HepG2 (cell line): ENCODE data around the gene AKAP8. TPM values are rescaled to one million over a fixed set of nuclear protein-coding genes. Genes with fewer than 3 reads are reported as not detected.
A peak's percentile ranks its signal among the peaks of the same experiment; 100 is the strongest.

ENCODE experiments used
- ATAC-seq: fragments of 200-7000 bp; cut with Tn5 transposase; 3 replicates; pipeline ENCODE4 v1.9.1; 2020; ENCODE audit warnings: mild to moderate bottlenecking, moderate library complexity
- BruUV-seq: library from RNA; stranded (reverse); fragments of 400-500 nt; replicated peaks from 2 replicates; lab custom pipeline; 2021; lab: Mats Ljungman, UMichigan
- CTCF ChIA-PET: fragments of 300-600 bp; formaldehyde crosslinking; extraction: SDS; loops from one replicate; lab custom pipeline; 2021; ENCODE audit warnings: low total read pairs, inconsistent platforms, low intra/inter-chr PET ratio; lab: Yijun Ruan, JAX
- POLR2A ChIA-PET: fragments of 350-600 bp; sonication (Branson Sonifier 250); formaldehyde crosslinking; loops from one replicate; lab custom pipeline; 2020; ENCODE audit warnings: antibody characterized with exemption, inconsistent platforms; lab: Yijun Ruan, JAX
- DNase-seq: peaks from one replicate; pipeline ENCODE4 v3.0.0-alpha.2; 2015; ENCODE audit warnings: low spot score
- FAIRE-seq: peaks from 3 replicates; lab custom pipeline; 2011; peaks lifted over from hg19 to GRCh38; lab: Jason Lieb, UNC
- H2AFZ ChIP-seq: one replicate; pipeline ENCODE4 v1.6.1; 2011; ENCODE audit warnings: low read length, inconsistent platforms
- H3K27ac ChIP-seq: fragments of 300-600 bp; 3 replicates; pipeline ENCODE4 v1.8.0; 2011; ENCODE audit warnings: mixed run types, mild to moderate bottlenecking, mixed read lengths, low read length, inconsistent platforms; ENCODE audit not compliant: insufficient read depth; ENCODE audit errors: extremely low read length
- H3K27me3 ChIP-seq, 2 experiments: fragments of 200-600 bp in 1 of 2; 2 replicates in 1 of 2; 3 replicates in 1 of 2; pipeline versions ENCODE4 v1.6.0 to v1.8.0; 2011; ENCODE audit warnings: low read length in 2 of 2, mild to moderate bottlenecking in 2 of 2, moderate library complexity in 2 of 2, inconsistent platforms in 1 of 2; ENCODE audit not compliant: insufficient read depth in 2 of 2, control insufficient read depth in 1 of 2
- H3K36me3 ChIP-seq, 2 experiments: fragments of 200-600 bp in 1 of 2; replicated peaks in 1 of 2; 2 replicates in 1 of 2; 3 replicates in 1 of 2; pipeline versions ENCODE4 v1.5.1 to v1.8.0; 2011; ENCODE audit warnings: low read length in 2 of 2, inconsistent platforms in 1 of 2; ENCODE audit not compliant: insufficient read depth in 2 of 2, control insufficient read depth in 1 of 2
- H3K4me1 ChIP-seq: 2 replicates; pipeline ENCODE4 v1.5.1; 2012; ENCODE audit warnings: low read length, inconsistent platforms; ENCODE audit not compliant: insufficient read depth
- H3K4me2 ChIP-seq: 2 replicates; pipeline ENCODE4 v1.6.0; 2011; ENCODE audit warnings: low read depth, low read length, inconsistent platforms
- H3K4me3 ChIP-seq, 3 experiments: fragments of 200-600 bp in 1 of 3; sonication (generic), shearing (Covaris generic) in 1 of 3; replicated peaks in 1 of 3; 2 replicates each; pipeline ENCODE4 v1.5.1; 2011 to 2016; ENCODE audit warnings: low read length in 3 of 3, inconsistent platforms in 2 of 3, low read depth in 2 of 3, mild to moderate bottlenecking in 2 of 3, control low read depth in 1 of 3, mixed read lengths in 1 of 3; ENCODE audit not compliant: insufficient read depth in 1 of 3
- H3K79me2 ChIP-seq: one replicate; pipeline ENCODE4 v1.6.1; 2011; ENCODE audit warnings: low read length, inconsistent platforms; ENCODE audit not compliant: insufficient read depth
- H3K9ac ChIP-seq: 2 replicates; pipeline ENCODE4 v1.6.0; 2011; ENCODE audit warnings: mild to moderate bottlenecking, low read depth, low read length, inconsistent platforms; ENCODE audit not compliant: insufficient read depth
- H3K9me3 ChIP-seq: 2 replicates; pipeline ENCODE4 v1.5.1; 2012; ENCODE audit warnings: mild to moderate bottlenecking, low read length
- H4K20me1 ChIP-seq: 2 replicates; pipeline ENCODE4 v1.6.0; 2011; ENCODE audit warnings: inconsistent platforms, mild to moderate bottlenecking, low read length, moderate library complexity; ENCODE audit not compliant: insufficient read depth
- CHD2 ChIP-seq: IDR thresholded peaks from 2 replicates; pipeline ENCODE4 v1.6.1; 2011; ENCODE audit warnings: low read depth, low read length, improper control_type of control experiment
- CREB1 ChIP-seq, 2 experiments: fragments of 450-650 bp in 1 of 2; IDR thresholded peaks; 2 replicates each; pipeline ENCODE4 v1.6.1; 2016 to 2017; ENCODE audit warnings: control low read depth in 1 of 2, mild to moderate bottlenecking in 1 of 2, missing compliant biosample characterization in 1 of 2, missing genetic modification characterization in 1 of 2
- DR1 ChIP-seq: sonication (generic); formaldehyde crosslinking; IDR thresholded peaks from 2 replicates; pipeline ENCODE4 v1.8.0; 2021; ENCODE audit warnings: mild to moderate bottlenecking, missing genetic modification reagents, inconsistent platforms
- FOXA3 ChIP-seq: IDR thresholded peaks from 2 replicates; pipeline ENCODE4 v1.6.1; 2016; ENCODE audit warnings: missing genetic modification reagents, missing compliant biosample characterization
- MED1 ChIP-seq: sonication (generic); formaldehyde crosslinking; IDR thresholded peaks from 2 replicates; pipeline ENCODE4 v1.4.0; 2020; ENCODE audit warnings: missing genetic modification reagents
- POLR2AphosphoS2 ChIP-seq: IDR thresholded peaks from 2 replicates; pipeline ENCODE4 v1.6.1; 2011; ENCODE audit warnings: low read depth, low read length, improper control_type of control experiment
- RBM22 ChIP-seq: fragments of 200-400 bp; formaldehyde crosslinking; optimal IDR thresholded peaks from 2 replicates; pipeline ENCODE3; 2017; ENCODE audit warnings: mild to moderate bottlenecking, low read length, moderate library complexity
- RXRB ChIP-seq: IDR thresholded peaks from 2 replicates; pipeline ENCODE4 v1.6.1; 2016; ENCODE audit warnings: borderline replicate concordance, missing genetic modification reagents, missing compliant biosample characterization
- SETDB1 ChIP-seq: sonication (generic); formaldehyde crosslinking; IDR thresholded peaks from 2 replicates; pipeline ENCODE4 v1.5.1; 2020; ENCODE audit warnings: missing genetic modification reagents, mild to moderate bottlenecking, borderline replicate concordance
- SOX6 ChIP-seq, 2 experiments: fragments of 450-650 bp in 1 of 2; sonication (generic) in 1 of 2; formaldehyde crosslinking in 1 of 2; IDR thresholded peaks; 2 replicates each; pipeline versions ENCODE4 v1.4.0 to v1.6.1; 2017 to 2020; ENCODE audit warnings: antibody characterized with exemption in 1 of 2, mild to moderate bottlenecking in 1 of 2, missing genetic modification reagents in 1 of 2
- ZFP90 ChIP-seq: sonication (generic); formaldehyde crosslinking; IDR thresholded peaks from 2 replicates; pipeline ENCODE4 v1.8.0; 2022; ENCODE audit warnings: missing genetic modification reagents, mild to moderate bottlenecking, inconsistent platforms, borderline replicate concordance
- ZNF121 ChIP-seq: sonication (generic); formaldehyde crosslinking; IDR thresholded peaks from 2 replicates; pipeline ENCODE4 v1.5.0; 2020; ENCODE audit warnings: mild to moderate bottlenecking, missing genetic modification reagents
- ZNF569 ChIP-seq: sonication (generic); formaldehyde crosslinking; IDR thresholded peaks from 2 replicates; pipeline ENCODE4 v1.5.0; 2020; ENCODE audit warnings: mild to moderate bottlenecking, missing genetic modification reagents, moderate library complexity, borderline replicate concordance
- WGBS: methylation state at CpG from one replicate; pipeline ENCODE4 v1.1.6; 2017; ENCODE audit warnings: low lambda C conversion rate; 5-methylcytosine and 5-hydroxymethylcytosine counted together
- in situ Hi-C: cut with HindIII; loops from 2 replicates; pipeline ENCODE4 v1.10.0; 2017; ENCODE audit warnings: low pct_unique_long_range_greater_than_20kb; ENCODE audit not compliant: extremely low pct_ligation_motif_present
- intact Hi-C: fragments of 100-400 bp; cut with micrococcal nuclease; formaldehyde crosslinking; loops from one replicate; pipeline ENCODE4 v1.10.0; 2022; ENCODE audit not compliant: unreplicated experiment
- polyA plus RNA-seq, 8 experiments: library from polyadenylated mRNA; depleted of rRNA in 3 of 8; stranded (reverse) in 7 of 8; unstranded in 1 of 8; fragments of >200 nt; fragmentation: Illumina TruSeq in 4 of 8; extraction: Trizol in 4 of 8; gene quantifications; 2 replicates each; pipeline versions ENCODE4 v1.2.1 to v1.2.3, GENCODE V29; 2011 to 2016; ENCODE audit warnings: low read depth in 4 of 8, missing spikeins in 1 of 8, mixed read lengths in 1 of 8; ENCODE audit not compliant: insufficient read depth in 1 of 8
- total RNA-seq, 5 experiments: library from RNA; depleted of rRNA; stranded (reverse); fragments of >200 nt; fragmentation: Illumina TruSeq; extraction: Trizol; gene quantifications; 2 replicates each; pipeline ENCODE4 v1.2.3, GENCODE V29; 2016; ENCODE audit warnings: low read depth in 1 of 5
- TF ChIP-seq, protein P1 (sequence below): sonication (generic); formaldehyde crosslinking; IDR thresholded peaks from 2 replicates; pipeline ENCODE4 v1.8.1; 2023; ENCODE audit warnings: missing genetic modification reagents, mild to moderate bottlenecking, borderline replicate concordance
- TF ChIP-seq, protein P2 (sequence below): IDR thresholded peaks from 2 replicates; pipeline ENCODE4 v1.6.1; 2016; ENCODE audit warnings: missing compliant biosample characterization, missing genetic modification reagents, borderline replicate concordance
- TF ChIP-seq, protein P3 (sequence below): sonication (generic); formaldehyde crosslinking; IDR thresholded peaks from 2 replicates; pipeline ENCODE4 v1.8.0; 2022; ENCODE audit warnings: missing genetic modification reagents, mild to moderate bottlenecking, borderline replicate concordance
- TF ChIP-seq, protein P4 (sequence below): sonication (generic); formaldehyde crosslinking; IDR thresholded peaks from 2 replicates; pipeline ENCODE4 v1.4.0; 2020; ENCODE audit warnings: missing genetic modification reagents
- TF ChIP-seq, protein P5 (sequence below): sonication (generic); formaldehyde crosslinking; IDR thresholded peaks from 2 replicates; pipeline ENCODE4 v1.5.1; 2020; ENCODE audit warnings: missing genetic modification reagents, mild to moderate bottlenecking, borderline replicate concordance

The AKAP8 gene
- total and polyA plus RNA-seq, 2 of the 13 experiments (the other 11 are each of a cell fraction or from before 2014, with no cell fraction given), result 15.9 to 22.1 TPM

DNA sequence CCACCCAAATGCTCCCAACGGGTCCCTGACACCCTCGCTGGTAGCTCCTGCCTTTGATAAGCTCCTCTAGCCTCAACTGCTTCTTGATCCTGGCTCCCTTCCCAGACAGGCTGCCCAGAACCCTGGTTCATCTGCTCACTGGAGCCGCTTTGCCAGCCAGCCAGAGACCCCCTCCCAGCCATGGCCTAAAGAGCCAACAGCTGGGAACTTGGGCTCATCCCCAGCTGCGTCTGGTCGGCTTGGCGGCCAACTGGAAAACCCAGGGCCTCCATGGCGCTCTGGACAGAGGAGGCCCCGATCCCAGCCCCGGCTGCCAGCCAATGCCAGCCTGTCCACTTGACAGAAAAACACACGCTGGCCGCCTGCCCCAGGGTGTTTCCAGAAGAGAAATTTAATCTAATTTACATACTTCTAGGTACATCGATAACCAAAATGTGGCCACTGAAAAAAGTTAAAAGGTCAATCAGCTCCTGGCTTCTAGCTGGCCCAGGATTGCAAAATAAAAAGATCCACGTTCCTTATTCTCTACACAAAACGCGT lies 42.2 kb upstream of the AKAP8 start (continued):
- TF ChIP-seq, protein P1, sequence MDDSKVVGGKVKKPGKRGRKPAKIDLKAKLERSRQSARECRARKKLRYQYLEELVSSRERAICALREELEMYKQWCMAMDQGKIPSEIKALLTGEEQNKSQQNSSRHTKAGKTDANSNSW (CRISPR knock-in tag), result no peak
- TF ChIP-seq DR1, result no peak
- no peak for TF ChIP-seq CHD2
- TF ChIP-seq RBM22, result peak; percentile 77
- TF ChIP-seq, protein P2, sequence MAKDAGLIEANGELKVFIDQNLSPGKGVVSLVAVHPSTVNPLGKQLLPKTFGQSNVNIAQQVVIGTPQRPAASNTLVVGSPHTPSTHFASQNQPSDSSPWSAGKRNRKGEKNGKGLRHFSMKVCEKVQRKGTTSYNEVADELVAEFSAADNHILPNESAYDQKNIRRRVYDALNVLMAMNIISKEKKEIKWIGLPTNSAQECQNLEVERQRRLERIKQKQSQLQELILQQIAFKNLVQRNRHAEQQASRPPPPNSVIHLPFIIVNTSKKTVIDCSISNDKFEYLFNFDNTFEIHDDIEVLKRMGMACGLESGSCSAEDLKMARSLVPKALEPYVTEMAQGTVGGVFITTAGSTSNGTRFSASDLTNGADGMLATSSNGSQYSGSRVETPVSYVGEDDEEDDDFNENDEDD, result no peak

DNA sequence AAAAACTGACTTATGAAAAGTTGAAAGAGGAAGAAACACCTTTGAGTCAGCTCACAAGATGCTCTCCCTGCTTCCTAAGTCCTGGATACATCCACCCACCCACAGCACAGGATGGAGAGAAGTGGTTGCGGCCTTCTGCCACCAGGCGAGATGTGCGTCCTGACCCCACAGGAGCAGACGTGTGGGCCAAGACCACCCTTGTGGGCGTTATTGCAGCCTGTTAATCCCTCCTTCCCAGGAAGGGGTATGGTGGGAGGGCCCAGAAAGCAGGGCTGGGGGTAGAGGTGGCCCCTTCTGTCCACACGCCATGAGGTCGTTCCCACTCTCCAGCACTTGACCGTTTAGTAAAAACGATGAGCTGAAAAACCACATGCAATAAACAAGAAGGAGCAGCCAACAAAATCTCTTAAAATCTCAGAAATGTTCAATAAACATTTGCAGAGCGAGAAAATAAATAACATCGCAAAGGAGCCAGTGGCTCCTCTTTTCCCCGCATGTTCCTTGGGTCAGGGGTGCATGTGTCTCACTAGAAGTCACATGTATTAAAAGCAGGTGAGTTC lies 41.6 kb upstream of the AKAP8 start:
- H3K27me3 ChIP-seq, result no peaks in the 10 kb centered on the region; a peak in 1 of 5 replicates
- CTCF ChIA-PET, result no interaction called here
- H3K4me2 ChIP-seq, result no peak overlapping the region
- no TSS peak for BruUV-seq
- H3K27ac ChIP-seq, result no peak overlapping the region
- H3K9ac ChIP-seq, result no peak overlapping the region
- in situ Hi-C loops, result loop anchor here (10.0 kb wide), 1 partner anchor 134 kb away; no protein-coding TSS in a partner anchor
- peaks cover 26% of the 10 kb centered on the region for H3K79me2 ChIP-seq
- peaks cover 16% of the 10 kb centered on the region for H3K4me1 ChIP-seq
- peaks cover 21% of the 10 kb centered on the region in 2 experiments; a peak in 4 of 5 replicates for H3K36me3 ChIP-seq
- H3K9me3 ChIP-seq, result no peaks in the 10 kb centered on the region; the same call in 1 of the 2 replicates
- H4K20me1 ChIP-seq, result peaks cover 8% of the 10 kb centered on the region; the same call in 1 of the 2 replicates
- no peak overlapping the region for H3K4me3 ChIP-seq
- DNase-seq (no peak), FAIRE-seq (no peak), ATAC-seq (no peak)
- H2AFZ ChIP-seq, result no peak overlapping the region
- WGBS, result 97% methylated on average over 12 of the region's 12 CpGs
- intact Hi-C loops, result no loop called here
- POLR2A ChIA-PET, result no interaction called here
- TF ChIP-seq, protein P3, sequence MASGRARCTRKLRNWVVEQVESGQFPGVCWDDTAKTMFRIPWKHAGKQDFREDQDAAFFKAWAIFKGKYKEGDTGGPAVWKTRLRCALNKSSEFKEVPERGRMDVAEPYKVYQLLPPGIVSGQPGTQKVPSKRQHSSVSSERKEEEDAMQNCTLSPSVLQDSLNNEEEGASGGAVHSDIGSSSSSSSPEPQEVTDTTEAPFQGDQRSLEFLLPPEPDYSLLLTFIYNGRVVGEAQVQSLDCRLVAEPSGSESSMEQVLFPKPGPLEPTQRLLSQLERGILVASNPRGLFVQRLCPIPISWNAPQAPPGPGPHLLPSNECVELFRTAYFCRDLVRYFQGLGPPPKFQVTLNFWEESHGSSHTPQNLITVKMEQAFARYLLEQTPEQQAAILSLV, result no peak
- TF ChIP-seq SOX6 (IDR thresholded peaks at IDR 0.05), result no peak
- no peak for TF ChIP-seq SOX6 (CRISPR knock-in tag; IDR thresholded peaks at IDR 0.05)
- TF ChIP-seq CREB1 (IDR thresholded peaks at IDR 0.05), result no peak
- no peak for TF ChIP-seq CREB1 (CRISPR knock-in tag; IDR thresholded peaks at IDR 0.05)
- TF ChIP-seq, protein P4, sequence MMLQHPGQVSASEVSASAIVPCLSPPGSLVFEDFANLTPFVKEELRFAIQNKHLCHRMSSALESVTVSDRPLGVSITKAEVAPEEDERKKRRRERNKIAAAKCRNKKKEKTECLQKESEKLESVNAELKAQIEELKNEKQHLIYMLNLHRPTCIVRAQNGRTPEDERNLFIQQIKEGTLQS (CRISPR knock-in tag), result no peak
- no peak for TF ChIP-seq ZFP90
- TF ChIP-seq, protein P5, sequence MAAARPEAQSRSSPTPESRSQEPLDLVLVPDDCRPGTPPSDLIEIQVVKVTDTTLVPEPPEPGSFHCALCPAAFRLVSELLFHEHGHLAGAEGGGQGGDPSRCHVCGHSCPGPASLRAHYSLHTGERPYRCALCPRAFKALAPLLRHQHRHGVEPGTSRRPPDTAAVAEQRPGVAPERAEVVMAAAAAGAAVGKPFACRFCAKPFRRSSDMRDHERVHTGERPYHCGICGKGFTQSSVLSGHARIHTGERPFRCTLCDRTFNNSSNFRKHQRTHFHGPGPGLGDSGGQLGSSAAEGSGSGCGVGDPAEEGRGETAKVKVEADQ (CRISPR knock-in tag), result no peak
- no peak for TF ChIP-seq POLR2AphosphoS2
- no peak for TF ChIP-seq FOXA3 (CRISPR knock-in tag)
- TF ChIP-seq RXRB (CRISPR knock-in tag), result no peak
- TF ChIP-seq MED1 (CRISPR knock-in tag), result no peak
- no peak for TF ChIP-seq SETDB1 (CRISPR knock-in tag)
- no peak for TF ChIP-seq ZNF121 (CRISPR knock-in tag)
- TF ChIP-seq ZNF569 (CRISPR knock-in tag), result no peak
- TF ChIP-seq, all 625 proteins: peak for 0
